GM18951 (cell line): ENCODE data around the gene EGF.

Experiments used
- POLR2A ChIP-seq: IDR thresholded peaks from 4 replicates; pipeline ENCODE4 v1.6.1; 2011; ENCODE audit warnings: mild to moderate bottlenecking; ENCODE audit not compliant: insufficient read length, insufficient read depth; ENCODE audit errors: extremely low read depth
- in situ Hi-C: fragments of 300-500 bp; cut with MboI; formaldehyde crosslinking; loops from one replicate; pipeline ENCODE4 v1.12.0; 2022; ENCODE audit warnings: low sequenced_read_pairs, mixed read lengths, inconsistent platforms; ENCODE audit not compliant: unreplicated experiment

The EGF gene

DNA sequence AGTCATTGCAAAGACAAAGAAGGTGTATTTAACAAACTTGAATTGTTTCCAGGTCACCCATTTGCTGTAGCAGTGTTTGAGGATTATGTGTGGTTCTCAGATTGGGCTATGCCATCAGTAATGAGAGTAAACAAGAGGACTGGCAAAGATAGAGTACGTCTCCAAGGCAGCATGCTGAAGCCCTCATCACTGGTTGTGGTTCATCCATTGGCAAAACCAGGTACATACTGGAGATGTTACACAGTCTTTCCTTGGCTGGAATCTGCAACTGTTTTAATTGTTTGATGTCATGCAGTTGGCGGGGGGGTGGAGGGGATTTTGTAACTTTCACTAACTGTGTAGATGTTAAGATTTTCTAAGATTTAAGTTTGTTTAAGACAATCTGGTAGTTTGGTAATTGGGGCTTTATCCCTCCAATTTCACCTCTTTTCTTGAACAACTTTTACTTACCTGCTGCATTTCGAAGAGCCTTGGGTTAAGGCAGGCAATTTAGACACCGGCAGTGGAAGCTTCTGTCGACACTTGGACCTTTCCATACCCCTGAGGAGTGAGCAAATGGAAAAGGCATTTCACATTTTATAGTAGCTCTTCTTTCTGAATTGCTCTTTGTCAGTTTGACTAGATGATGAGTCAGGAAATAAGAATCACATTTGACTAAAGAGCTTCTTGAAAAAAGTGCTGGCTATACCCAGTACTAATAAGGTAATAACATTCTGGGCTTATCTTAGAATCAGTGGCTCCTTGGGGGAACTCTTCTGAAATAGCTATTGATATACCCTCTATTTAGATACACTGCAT, 67.4 kb downstream of the EGF start:
- no peak for TF ChIP-seq POLR2A
- in situ Hi-C loops: loop anchor here (10.0 kb wide), 1 partner anchor 565 kb away; no protein-coding TSS in a partner anchor

DNA sequence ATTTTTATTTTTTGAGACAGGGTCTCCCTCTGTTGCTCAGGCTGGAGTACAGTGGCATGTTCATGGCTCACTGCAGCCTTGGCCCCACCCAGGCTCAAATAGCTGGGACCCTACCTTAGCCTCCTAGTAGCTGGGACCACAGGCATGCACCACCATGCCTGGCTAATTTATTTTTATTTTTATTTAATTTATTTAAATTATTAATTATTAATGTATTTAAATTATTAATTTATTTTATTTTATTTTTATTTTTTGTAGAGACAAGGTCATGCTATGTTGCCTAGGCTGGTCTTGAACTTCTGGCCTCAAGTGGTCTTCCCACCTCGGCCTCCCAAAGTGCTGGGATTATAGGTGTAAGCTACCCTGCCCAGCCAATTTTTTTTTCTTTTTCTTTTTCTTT, 69.3 kb downstream of the EGF start:
- no peak for TF ChIP-seq POLR2A
- in situ Hi-C loops: no loop called here

DNA sequence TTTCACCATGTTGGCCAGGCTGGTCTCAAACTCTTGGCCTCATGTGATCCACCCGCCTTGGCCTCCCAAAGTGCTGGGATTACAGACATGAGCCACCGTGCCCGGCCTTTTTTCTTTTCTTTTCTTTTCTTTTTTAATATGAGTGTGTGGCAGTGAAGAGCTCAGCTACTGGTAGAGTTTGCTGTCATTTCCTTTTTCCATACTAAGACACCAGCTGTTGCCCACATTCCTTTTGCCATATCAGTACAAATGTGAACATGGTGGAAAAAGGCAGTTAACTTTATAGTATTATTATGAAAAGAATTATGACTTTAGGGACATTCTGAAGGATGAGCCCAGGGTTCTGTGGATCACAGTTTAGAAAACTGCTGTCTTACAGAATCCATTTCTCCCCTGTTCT, 69.8 kb downstream of the EGF start:
- no peak for TF ChIP-seq POLR2A
- in situ Hi-C loops: no loop called here

GRCh38 chr4:109985993-109986974, 73.6 kb downstream of the EGF start:
- in situ Hi-C loops: no loop called here
- TF ChIP-seq POLR2A: no peak

GRCh38 chr4:109989044-109989443, 76.4 kb downstream of the EGF start:
- no peak for TF ChIP-seq POLR2A
- in situ Hi-C loops: no loop called here

- in situ Hi-C loops: no loop called here
- no peak for TF ChIP-seq POLR2A
These were observed 76.9 kb downstream of the EGF start for GRCh38 chr4:109989618-109990017.

GRCh38 chr4:109990261-109991257, 77.9 kb downstream of the EGF start:
- in situ Hi-C loops: no loop called here
- TF ChIP-seq POLR2A: no peak

DNA sequence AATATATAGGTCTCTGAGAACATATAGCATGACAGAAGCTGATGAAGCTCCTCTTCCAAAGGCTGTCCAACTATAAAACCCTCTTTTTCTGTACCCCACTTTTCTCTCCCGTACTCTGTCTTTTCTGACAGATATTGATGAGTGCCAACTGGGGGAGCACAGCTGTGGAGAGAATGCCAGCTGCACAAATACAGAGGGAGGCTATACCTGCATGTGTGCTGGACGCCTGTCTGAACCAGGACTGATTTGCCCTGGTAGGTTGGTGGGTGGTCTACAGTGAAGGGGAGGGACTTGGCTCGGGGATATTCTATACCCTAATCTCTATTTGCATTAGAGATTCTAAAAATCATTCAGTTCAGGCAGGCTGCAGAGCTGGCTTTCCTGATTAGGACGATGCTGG, 80.4 kb downstream of the EGF start:
- in situ Hi-C loops: no loop called here
- no peak for TF ChIP-seq POLR2A

GRCh38 chr4:109994415-109994827, 81.7 kb downstream of the EGF start:
- TF ChIP-seq POLR2A: no peak
- in situ Hi-C loops: no loop called here

DNA sequence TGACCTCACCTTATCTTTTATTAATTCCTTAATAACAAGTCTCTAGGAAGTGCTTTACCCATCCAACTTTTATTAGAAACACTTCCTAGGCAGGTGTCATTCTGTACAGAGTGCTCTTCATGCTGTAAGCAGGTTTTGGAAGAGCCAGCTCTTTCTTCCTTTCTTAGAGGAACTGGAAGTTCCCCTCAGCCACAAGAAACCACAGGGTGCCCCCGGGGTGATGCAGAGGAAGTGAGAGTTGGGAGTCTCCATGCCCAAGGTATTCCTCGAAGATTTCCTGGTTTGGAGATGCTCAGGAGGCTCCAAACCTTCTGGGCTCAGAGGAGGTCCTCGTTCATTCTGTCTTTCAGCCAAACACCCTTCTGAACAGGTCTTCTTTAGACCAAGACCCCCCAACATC, 83.8 kb downstream of the EGF start:
- in situ Hi-C loops: loop anchor here (5.0 kb wide), 1 partner anchor 521 kb away; no protein-coding TSS in a partner anchor
- TF ChIP-seq POLR2A: no peak

DNA sequence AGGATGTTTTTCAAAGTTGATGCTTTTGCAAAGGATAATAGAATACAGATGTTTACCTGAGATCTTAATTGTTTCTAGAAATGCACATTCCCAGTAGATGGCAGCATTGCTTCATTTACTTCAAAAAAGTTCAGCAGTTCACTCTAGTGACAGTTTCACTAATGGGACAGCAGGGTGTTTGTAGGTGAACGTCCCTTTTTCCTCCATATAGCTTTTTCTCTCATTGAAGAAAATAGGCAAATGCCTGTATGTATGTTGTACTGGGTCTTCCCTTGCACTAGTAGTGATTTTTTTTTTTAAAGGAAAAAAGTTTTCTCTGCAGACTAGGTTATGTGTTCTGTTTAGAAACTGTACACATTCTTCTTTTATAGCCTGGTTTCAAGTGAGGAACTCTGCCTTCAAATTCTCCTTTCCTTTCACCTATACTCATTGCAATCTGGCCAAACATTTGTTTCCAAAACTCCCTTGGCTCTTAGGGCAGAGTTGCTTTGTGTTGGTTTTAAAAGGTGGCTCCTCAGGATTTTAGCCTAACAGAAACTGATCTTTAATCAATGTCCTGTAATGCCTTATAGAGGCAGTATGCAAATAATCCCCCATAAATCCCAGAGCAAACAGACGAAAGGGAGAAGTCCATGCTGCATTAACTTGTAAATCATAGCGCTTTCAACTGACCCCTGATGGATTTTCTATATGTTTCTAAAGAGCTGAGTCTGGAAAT, 86.3 kb downstream of the EGF start:
- TF ChIP-seq POLR2A: no peak
- in situ Hi-C loops: loop anchor here (5.0 kb wide), 1 partner anchor 518 kb away; no protein-coding TSS in a partner anchor

GRCh38 chr4:109999585-109999912, 86.9 kb downstream of the EGF start:
- in situ Hi-C loops: loop anchor here (5.0 kb wide), 1 partner anchor 518 kb away; no protein-coding TSS in a partner anchor

More at GRCh38 chr4:109999585-109999912, 86.9 kb downstream of the EGF start:
- no peak for TF ChIP-seq POLR2A
